ENCODE data around the gene NIPAL3. TPM values are rescaled to one million over a fixed set of nuclear protein-coding genes. Genes with fewer than 3 reads are reported as not detected.
"Not testable (repeated sequence)": the region's sequence is repeated elsewhere in the genome, so short reads cannot be mapped to it uniquely, and the experiment has no call there.

The NIPAL3 gene
- total RNA-seq, 4 donors from 2014 or later: 25.0 to 36.5 (median 31.3) TPM

GRCh38 chr1:24442764-24443163 is 27.2 kb downstream of the NIPAL3 start:
- Histone ChIP-seq H3K36me3 (peaks cover 0 to 78% (median 6%) of the 10 kb centered on the region in 3 donors), H3K27me3 (no peaks in the 10 kb centered on the region), H3K27ac (no peak overlapping the region), H3K9me3 (no peaks in the 10 kb centered on the region), H3K4me1 (peaks cover 4 to 24% (median 6%) of the 10 kb centered on the region in 3 donors), H3K4me3 (no peak overlapping the region)
- TF ChIP-seq CTCF (IDR thresholded peaks at IDR 0.05) (no peak), POLR2A (IDR thresholded peaks at IDR 0.05) (no peak)
- DNase-seq: no peak
- intact Hi-C loops (cut with DNase I): no loop called here

GRCh38 chr1:24443241-24443656 is 27.6 kb downstream of the NIPAL3 start:
- no peak overlapping the region for H3K27ac ChIP-seq
- 13 to 62% methylated on average over 1 to 2 of the region's 2 CpGs for WGBS, 2 donors
- no peak overlapping the region for H3K4me3 ChIP-seq
- H3K27me3 ChIP-seq: no peaks in the 10 kb centered on the region
- H3K4me1 ChIP-seq: peaks cover 1 to 19% (median 2%) of the 10 kb centered on the region in 3 donors
- DNase-seq: no peak
- peaks cover 0 to 83% (median 6%) of the 10 kb centered on the region in 3 donors for H3K36me3 ChIP-seq
- intact Hi-C loops (cut with DNase I): no loop called here
- H3K9me3 ChIP-seq: no peaks in the 10 kb centered on the region
- TF ChIP-seq CTCF (IDR thresholded peaks at IDR 0.05): no peak
- no peak for TF ChIP-seq POLR2A (IDR thresholded peaks at IDR 0.05)

- H3K27ac ChIP-seq; H3K4me3 ChIP-seq; H3K27me3 ChIP-seq; H3K9me3 ChIP-seq; intact Hi-C loops (cut with DNase I); DNase-seq: not testable (repeated sequence)
- WGBS, 2 donors: 89 to 91% methylated on average over 2 of the region's 2 CpGs
- Histone ChIP-seq H3K36me3 (peaks cover 0 to 97% (median 8%) of the 10 kb centered on the region in 3 donors), H3K4me1 (peaks cover 0 to 12% (median 0%) of the 10 kb centered on the region in 3 donors)
These were observed 30.8 kb downstream of the NIPAL3 start for GRCh38 chr1:24446446-24446845.

GRCh38 chr1:24450316-24450715 is 34.7 kb downstream of the NIPAL3 start:
- 75 to 87% methylated on average over 4 of the region's 4 CpGs for WGBS, 2 donors
- intact Hi-C loops (cut with DNase I): no loop called here
- H3K9me3 ChIP-seq: no peaks in the 10 kb centered on the region
- no peaks in the 10 kb centered on the region for H3K27me3 ChIP-seq
- no peak for DNase-seq
- H3K36me3 ChIP-seq: peaks cover 0 to 100% (median 8%) of the 10 kb centered on the region in 3 donors
- H3K27ac ChIP-seq: no peak overlapping the region
- TF ChIP-seq POLR2A (IDR thresholded peaks at IDR 0.05) (no peak), CTCF (IDR thresholded peaks at IDR 0.05) (no peak)
- no peak overlapping the region for H3K4me3 ChIP-seq
- no peaks in the 10 kb centered on the region for H3K4me1 ChIP-seq

- DNase-seq: no peak
- 96 to 98% methylated on average over 4 to 5 of the region's 5 CpGs for WGBS, 2 donors
- H3K36me3 ChIP-seq: peaks cover 0 to 100% (median 8%) of the 10 kb centered on the region in 3 donors
- H3K9me3 ChIP-seq: no peaks in the 10 kb centered on the region
- no peak overlapping the region for H3K4me3 ChIP-seq
- no peak overlapping the region for H3K27ac ChIP-seq
- intact Hi-C loops (cut with DNase I): no loop called here
- no peaks in the 10 kb centered on the region for H3K4me1 ChIP-seq
- H3K27me3 ChIP-seq: no peaks in the 10 kb centered on the region
- no peak for TF ChIP-seq CTCF (IDR thresholded peaks at IDR 0.05)
- no peak for TF ChIP-seq POLR2A (IDR thresholded peaks at IDR 0.05)
These were observed 35.3 kb downstream of the NIPAL3 start for GRCh38 chr1:24450857-24451397.

- no peak for TF ChIP-seq POLR2A (IDR thresholded peaks at IDR 0.05)
- no peak for TF ChIP-seq CTCF (IDR thresholded peaks at IDR 0.05)
- no peak for DNase-seq
- H3K27ac ChIP-seq: no peak overlapping the region
- H3K4me3 ChIP-seq: no peak overlapping the region
- peaks cover 0 to 100% (median 8%) of the 10 kb centered on the region in 3 donors for H3K36me3 ChIP-seq
- H3K4me1 ChIP-seq: no peaks in the 10 kb centered on the region
- intact Hi-C loops (cut with DNase I): no loop called here
- no peaks in the 10 kb centered on the region for H3K9me3 ChIP-seq
- H3K27me3 ChIP-seq: no peaks in the 10 kb centered on the region
- 75 to 86% methylated on average over 3 of the region's 3 CpGs for WGBS, 2 donors
These were observed 36.1 kb downstream of the NIPAL3 start for GRCh38 chr1:24451746-24452145.
